ENCODE results near the gene KRTAP9-6. TPM values are rescaled to one million over a fixed set of nuclear protein-coding genes. Genes with fewer than 3 reads are reported as not detected.
"Not testable (repeated sequence)": the region's sequence is repeated elsewhere in the genome, so short reads cannot be mapped to it uniquely, and the experiment has no call there.

Gene KRTAP9-6
- not detected for total RNA-seq

DNA sequence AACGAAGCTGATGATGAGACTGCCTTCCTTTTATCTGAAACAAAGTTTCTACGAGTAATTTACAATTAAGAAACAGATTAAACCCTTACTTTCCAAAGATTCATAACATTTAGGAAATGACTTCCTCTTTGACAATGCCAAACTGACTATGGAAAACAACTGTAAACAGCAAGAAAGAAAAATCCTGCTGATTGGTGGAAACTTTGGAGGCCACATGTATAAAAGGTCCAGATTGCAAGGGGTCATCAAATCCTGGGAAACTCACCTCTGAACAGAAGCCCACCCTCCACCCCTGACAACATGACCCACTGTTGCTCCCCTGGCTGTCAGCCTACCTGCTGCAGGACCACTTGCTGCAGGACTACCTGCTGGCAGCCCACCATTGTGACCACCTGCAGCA, at the start of gene KRTAP9-6:
KRTAP9-6 (plus strand) TSS at position 301 of the 400 bp plus-strand sequence; CDS start at position 301, 0 bp downstream.
- no peak within 1 kb of the TSS for H3K4me3 ChIP-seq
- H3K9me3 ChIP-seq = no peaks in the 10 kb centered on the region
- TF ChIP-seq POLR2AphosphoS5 (IDR thresholded peaks at IDR 0.05) (no peak), EP300 (IDR thresholded peaks at IDR 0.05) (no peak), POLR2A (IDR thresholded peaks at IDR 0.05) (no peak)
- TF ChIP-seq, protein P1, sequence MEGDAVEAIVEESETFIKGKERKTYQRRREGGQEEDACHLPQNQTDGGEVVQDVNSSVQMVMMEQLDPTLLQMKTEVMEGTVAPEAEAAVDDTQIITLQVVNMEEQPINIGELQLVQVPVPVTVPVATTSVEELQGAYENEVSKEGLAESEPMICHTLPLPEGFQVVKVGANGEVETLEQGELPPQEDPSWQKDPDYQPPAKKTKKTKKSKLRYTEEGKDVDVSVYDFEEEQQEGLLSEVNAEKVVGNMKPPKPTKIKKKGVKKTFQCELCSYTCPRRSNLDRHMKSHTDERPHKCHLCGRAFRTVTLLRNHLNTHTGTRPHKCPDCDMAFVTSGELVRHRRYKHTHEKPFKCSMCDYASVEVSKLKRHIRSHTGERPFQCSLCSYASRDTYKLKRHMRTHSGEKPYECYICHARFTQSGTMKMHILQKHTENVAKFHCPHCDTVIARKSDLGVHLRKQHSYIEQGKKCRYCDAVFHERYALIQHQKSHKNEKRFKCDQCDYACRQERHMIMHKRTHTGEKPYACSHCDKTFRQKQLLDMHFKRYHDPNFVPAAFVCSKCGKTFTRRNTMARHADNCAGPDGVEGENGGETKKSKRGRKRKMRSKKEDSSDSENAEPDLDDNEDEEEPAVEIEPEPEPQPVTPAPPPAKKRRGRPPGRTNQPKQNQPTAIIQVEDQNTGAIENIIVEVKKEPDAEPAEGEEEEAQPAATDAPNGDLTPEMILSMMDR (IDR thresholded peaks at IDR 0.05) = no peak
- WGBS, 2 donors (ENCODE audit: low coverage in 1 of 2) = 38 to 70% methylated on average over 2 of the region's 2 CpGs
- ATAC-seq = no peak
- peaks cover 10% of the 10 kb centered on the region for H3K27me3 ChIP-seq
- no peaks in the 10 kb centered on the region for H3K4me1 ChIP-seq
- H3K27ac ChIP-seq = no peak within 1 kb of the TSS
- no peaks in the 10 kb centered on the region for H3K36me3 ChIP-seq

DNA sequence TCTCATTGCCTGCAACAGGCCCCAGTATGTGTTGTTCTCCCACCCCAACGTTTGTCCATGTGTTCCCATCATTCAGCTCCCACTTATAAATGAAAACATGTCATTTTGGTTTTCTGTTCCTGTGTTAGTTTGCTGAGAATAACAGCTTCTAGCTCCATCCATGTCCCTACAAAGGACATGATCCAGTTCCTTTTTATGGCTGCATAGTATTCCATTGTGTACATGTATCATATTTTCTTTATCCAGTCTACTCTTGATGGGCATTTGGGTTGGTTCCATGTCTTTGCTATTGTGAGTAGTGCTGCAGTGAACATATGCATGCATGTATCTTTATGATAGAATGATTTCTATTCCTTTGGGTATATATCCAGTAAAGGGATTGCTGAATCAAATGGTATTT, 49.5 kb upstream of the KRTAP9-6 start:
- Histone ChIP-seq H3K9me3 (peaks cover 0 to under 1% (median 0%) of the 10 kb centered on the region in 3 donors), H3K27ac (no peak overlapping the region), H3K36me3 (no peaks in the 10 kb centered on the region), H3K27me3 (peaks cover 29% of the 10 kb centered on the region), H3K4me1 (no peaks in the 10 kb centered on the region), H3K4me3 (no peak overlapping the region)
- ATAC-seq = no peak
- TF ChIP-seq POLR2AphosphoS5 (IDR thresholded peaks at IDR 0.05) = no peak
- TF ChIP-seq POLR2A (IDR thresholded peaks at IDR 0.05) = no peak
- no peak for TF ChIP-seq EP300 (IDR thresholded peaks at IDR 0.05)
- TF ChIP-seq, protein P1 (IDR thresholded peaks at IDR 0.05) = no peak
- 54 to 88% methylated on average over 1 of the region's 1 CpG for WGBS, 2 donors (ENCODE audit: low coverage in 1 of 2)

DNA sequence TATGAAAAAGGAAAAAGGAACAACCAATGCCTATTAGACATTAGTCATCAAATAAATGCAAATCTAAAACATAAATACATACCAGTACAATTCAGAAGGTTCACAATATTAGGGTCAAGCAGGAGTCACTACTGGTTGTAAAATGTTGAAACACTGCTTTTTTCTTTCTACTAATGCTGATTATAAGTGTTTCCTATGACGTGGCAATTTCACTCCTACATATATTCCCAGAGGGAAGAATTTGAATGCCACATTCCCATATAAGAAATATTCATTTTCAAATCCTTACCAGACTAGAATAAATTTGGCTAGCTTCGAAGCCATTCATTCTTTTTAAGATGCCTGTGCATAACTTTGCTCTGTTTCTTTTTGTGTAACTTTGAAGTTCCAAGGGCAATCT, 41.4 kb upstream of the KRTAP9-6 start:
- ATAC-seq = no peak
- Histone ChIP-seq H3K9me3 (peaks cover 0 to 6% (median 0%) of the 10 kb centered on the region in 3 donors), H3K36me3 (no peaks in the 10 kb centered on the region), H3K4me3 (no peak overlapping the region), H3K27me3 (peaks cover 14% of the 10 kb centered on the region), H3K27ac (no peak overlapping the region), H3K4me1 (no peaks in the 10 kb centered on the region)
- WGBS, 2 donors (ENCODE audit: low coverage in 1 of 2) = 17 to 47% methylated on average over 2 of the region's 2 CpGs
- TF ChIP-seq EP300 (IDR thresholded peaks at IDR 0.05) (no peak), POLR2AphosphoS5 (IDR thresholded peaks at IDR 0.05) (no peak), POLR2A (IDR thresholded peaks at IDR 0.05) (no peak)
- TF ChIP-seq, protein P1 (IDR thresholded peaks at IDR 0.05) = no peak

- Histone ChIP-seq H3K9me3 (peaks cover 0 to 2% (median 0%) of the 10 kb centered on the region in 3 donors), H3K27me3 (peaks cover 14% of the 10 kb centered on the region), H3K4me1 (no peaks in the 10 kb centered on the region), H3K27ac (no peak overlapping the region), H3K4me3 (no peak overlapping the region), H3K36me3 (no peaks in the 10 kb centered on the region)
- 87 to 97% methylated on average over 4 to 6 of the region's 6 CpGs for WGBS, 2 donors (ENCODE audit: low coverage in 1 of 2)
- no peak for ATAC-seq
- TF ChIP-seq POLR2A (IDR thresholded peaks at IDR 0.05) = no peak
- TF ChIP-seq, protein P1 (IDR thresholded peaks at IDR 0.05) = no peak
- TF ChIP-seq POLR2AphosphoS5 (IDR thresholded peaks at IDR 0.05) = no peak
- TF ChIP-seq EP300 (IDR thresholded peaks at IDR 0.05) = no peak
Measured at GRCh38 chr17:41226051-41226450, 39.1 kb upstream of the KRTAP9-6 start.

- WGBS, 2 donors (ENCODE audit: low coverage in 1 of 2) = no CpG with 5 or more reads among the region's 4 CpGs
- H3K4me1 ChIP-seq, ATAC-seq, H3K36me3 ChIP-seq, H3K27ac ChIP-seq, H3K4me3 ChIP-seq, H3K9me3 ChIP-seq: not testable (repeated sequence)
- peaks cover 14% of the 10 kb centered on the region for H3K27me3 ChIP-seq
Measured at GRCh38 chr17:41226598-41227095, 38.5 kb upstream of the KRTAP9-6 start, which contains the start of gene KRTAP9-2. KRTAP9-2 (plus strand) TSS chr17:41226648; CDS start chr17:41226655, 7 bp downstream.
